HG03103 (cell line): ENCODE data around the gene LSM12.
"Not testable (repeated sequence)": the region's sequence is repeated elsewhere in the genome, so short reads cannot be mapped to it uniquely, and the experiment has no call there.

Experiments
- ATAC-seq: cut with Tn5 transposase; IDR thresholded peaks from one replicate; pipeline ENCODE4 v1.9.1; 2021; ENCODE audit warnings: low read depth; ENCODE audit not compliant: unreplicated experiment

The LSM12 gene

GRCh38 chr17:44066204-44066930 is at the start of gene LSM12:
Gene LSM12, minus strand, starts transcription at chr17:44066671. Its CDS starts 84 bp downstream, at chr17:44066587.
- peak; percentile 51 for ATAC-seq

GRCh38 chr17:44115585-44116415 is 49.3 kb upstream of the LSM12 start:
- ATAC-seq = no peak

DNA sequence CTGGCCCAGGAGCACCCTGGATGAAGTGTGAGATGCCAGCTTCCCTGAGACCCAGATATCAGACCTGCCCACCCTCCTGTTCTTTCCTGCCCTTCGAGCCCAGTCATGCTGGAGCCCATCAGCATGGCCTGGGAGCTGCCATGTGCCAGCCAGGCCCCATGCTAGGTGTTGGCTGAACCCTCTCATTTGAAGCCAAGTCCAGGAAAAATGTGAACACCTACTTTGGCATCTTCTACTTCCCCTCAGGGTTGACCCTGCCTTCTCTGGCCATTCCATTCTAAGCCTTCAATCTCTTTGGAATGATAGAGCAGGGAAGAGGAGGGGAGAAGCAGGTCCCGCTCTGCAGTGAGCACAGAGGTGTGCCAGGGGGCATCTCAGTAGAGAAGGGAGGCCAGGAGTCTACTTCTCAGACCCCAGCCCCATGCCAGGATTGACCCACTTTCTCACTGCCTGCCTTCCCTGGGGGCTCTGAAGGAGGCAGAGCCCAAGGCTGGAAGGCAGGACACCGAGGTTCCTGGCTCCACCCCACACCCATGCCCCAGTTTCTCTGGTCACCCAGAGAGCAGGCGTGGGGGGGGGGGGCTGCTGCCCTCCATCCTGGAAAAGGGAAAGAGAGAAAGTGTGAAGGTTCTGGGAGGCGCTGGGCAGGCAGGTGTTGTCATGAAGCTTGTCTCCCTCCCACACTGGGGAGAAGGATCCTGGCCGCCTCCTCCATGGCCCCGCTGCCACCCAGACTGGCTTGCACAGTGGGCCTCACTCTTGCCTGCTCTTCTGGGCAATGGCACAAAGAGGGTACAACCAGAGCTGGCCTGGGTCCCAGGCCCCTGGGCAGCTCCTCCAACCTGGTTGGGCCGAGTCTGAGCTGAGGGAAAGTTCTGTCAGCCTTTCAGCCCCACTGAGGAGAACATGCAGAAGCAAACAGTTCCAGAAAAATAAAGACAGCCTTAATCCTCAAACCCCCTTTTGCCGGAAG is 47.7 kb upstream of the LSM12 start:
- no peak for ATAC-seq

- no peak for ATAC-seq
Observed at GRCh38 chr17:44113382-44113781, 46.9 kb upstream of the LSM12 start.

DNA sequence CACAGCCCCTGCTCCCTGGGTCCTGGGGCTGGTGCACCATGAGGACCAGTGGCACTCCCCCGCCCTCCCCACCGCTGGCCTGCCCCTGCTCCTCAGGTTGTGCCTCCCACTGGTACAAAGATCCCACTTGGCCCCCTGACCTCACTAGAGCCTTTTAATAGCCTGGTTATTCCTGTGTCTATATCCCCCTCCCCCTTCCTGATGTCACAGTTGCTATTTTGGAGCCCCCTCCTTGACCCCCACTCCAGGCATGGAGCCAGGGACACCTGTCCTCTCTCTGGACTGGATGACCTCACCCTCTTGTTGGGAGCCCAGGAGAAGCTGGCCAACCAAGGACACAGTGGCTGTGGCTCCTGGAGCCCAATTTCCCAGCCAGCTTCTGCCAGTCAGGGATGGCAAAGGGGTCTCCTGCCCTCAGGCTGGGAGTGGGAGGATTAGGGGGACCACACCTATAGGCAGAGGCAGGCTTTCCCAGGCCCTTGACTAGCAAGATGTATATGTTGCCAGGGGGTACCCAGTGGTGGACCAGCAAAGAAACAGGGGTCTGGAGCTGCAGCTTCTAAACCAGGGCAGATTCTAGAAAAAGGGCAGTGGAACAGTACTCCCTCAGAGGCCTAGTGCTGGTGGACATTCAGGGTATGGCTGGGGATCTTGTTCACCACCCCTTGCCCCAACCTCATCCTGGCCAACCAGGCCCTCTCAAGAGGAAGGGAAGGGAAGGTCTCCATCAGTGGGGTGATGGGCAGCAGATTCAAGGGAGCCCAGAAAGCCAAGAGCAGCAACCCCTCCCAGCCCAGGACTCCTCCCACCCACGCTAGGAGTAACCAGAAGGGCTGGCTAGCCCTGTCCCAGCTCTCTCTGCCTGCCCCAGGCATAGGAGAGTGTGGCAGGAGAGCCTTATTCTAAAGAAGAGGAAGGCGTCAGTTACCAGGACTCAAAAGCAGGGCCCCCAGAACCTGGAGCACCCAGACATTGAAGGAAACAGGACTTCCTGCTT is 46.1 kb upstream of the LSM12 start:
- no peak for ATAC-seq

- no peak for ATAC-seq
Observed at GRCh38 chr17:44111777-44112176, 45.3 kb upstream of the LSM12 start.

DNA sequence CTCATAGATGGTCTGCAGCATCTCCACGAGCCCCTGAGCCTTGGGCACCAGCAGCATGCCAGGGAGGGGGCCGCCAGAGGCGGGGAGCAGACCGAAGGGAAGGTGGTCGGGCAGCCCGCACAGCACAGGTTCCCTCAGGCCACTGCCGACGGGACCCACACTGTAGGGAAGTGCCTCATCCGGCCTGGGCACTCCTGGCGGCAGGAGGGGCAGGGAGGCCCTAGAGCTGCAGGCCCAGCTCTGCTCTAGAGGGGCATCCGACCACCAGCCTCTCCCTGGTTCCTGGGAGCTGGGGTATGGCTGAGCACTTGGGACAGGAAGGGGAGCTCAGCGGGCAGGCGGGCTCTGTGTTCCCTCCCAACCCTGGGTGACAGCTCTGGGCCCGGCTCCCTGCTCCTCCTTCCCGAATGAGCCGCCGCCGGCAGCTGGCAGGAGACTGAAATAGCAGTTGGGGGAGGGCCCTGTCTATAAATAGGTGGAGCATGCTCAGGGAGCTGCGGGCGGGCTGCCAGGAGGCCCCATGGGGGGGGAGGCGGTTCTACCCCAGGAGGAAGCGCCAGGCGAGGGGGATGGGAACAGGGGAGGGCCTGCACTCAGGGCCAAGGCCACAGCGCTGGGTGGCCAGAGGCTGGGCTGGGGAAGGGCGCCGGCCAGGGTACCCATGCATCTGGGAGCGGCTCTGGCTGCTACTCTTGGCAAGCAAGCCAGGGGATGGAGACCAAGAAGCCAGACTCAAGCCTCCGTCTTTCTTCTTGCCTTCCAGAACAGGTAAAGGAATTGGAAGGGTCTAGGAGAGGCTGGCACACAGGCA is 44.6 kb upstream of the LSM12 start:
- ATAC-seq = peak; percentile 48

- ATAC-seq = no peak
Observed at GRCh38 chr17:44110011-44110686, 43.7 kb upstream of the LSM12 start.

- no peak for ATAC-seq
Observed at GRCh38 chr17:44109312-44109630, 42.8 kb upstream of the LSM12 start.

GRCh38 chr17:44108440-44109311 is 42.2 kb upstream of the LSM12 start:
- no peak for ATAC-seq

- ATAC-seq = no peak
Observed at GRCh38 chr17:44106801-44107200, 40.3 kb upstream of the LSM12 start.

GRCh38 chr17:44105941-44106340 is 39.5 kb upstream of the LSM12 start:
- ATAC-seq = no peak

- no peak for ATAC-seq
Observed at GRCh38 chr17:44105483-44105882, 39.0 kb upstream of the LSM12 start.

DNA sequence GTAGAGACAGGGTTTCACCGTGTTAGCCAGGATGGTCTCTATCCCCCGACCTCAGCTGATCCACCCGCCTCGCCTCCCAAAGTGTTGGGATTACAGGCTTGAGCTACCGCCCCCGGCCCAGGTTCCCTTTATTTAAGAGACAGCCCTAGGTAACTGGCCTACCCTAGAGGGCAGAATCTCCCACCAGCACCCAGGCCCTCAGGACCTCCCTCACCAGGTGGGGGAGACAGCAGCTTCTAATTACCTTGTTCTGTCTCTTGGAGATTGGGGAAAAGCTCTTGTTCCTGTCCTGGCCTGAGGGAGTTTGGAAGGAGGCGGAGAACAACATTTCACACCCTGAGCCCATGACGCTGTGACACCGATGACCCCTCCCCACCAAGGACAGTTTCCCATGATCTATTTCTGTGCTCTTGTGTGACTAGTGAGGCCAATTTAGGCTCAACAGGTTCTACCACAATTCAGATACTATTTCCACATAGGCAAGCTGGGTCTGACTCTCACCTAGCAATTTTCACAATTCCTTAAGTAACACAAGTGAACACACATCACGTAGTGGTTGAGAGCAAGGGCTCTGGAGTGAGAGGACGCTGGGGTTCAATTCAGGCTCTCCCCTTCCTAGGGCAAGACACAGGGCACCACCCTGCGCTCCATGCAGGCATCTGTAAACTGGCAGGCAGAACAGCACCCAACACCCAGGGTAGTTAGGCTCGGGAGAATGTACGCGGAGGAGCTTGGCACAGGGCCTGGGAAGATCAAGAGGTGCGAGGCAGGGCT is 36.6 kb upstream of the LSM12 start:
- no peak for ATAC-seq

- not testable (repeated sequence) for ATAC-seq
Observed at GRCh38 chr17:44101858-44102257, 35.4 kb upstream of the LSM12 start.

DNA sequence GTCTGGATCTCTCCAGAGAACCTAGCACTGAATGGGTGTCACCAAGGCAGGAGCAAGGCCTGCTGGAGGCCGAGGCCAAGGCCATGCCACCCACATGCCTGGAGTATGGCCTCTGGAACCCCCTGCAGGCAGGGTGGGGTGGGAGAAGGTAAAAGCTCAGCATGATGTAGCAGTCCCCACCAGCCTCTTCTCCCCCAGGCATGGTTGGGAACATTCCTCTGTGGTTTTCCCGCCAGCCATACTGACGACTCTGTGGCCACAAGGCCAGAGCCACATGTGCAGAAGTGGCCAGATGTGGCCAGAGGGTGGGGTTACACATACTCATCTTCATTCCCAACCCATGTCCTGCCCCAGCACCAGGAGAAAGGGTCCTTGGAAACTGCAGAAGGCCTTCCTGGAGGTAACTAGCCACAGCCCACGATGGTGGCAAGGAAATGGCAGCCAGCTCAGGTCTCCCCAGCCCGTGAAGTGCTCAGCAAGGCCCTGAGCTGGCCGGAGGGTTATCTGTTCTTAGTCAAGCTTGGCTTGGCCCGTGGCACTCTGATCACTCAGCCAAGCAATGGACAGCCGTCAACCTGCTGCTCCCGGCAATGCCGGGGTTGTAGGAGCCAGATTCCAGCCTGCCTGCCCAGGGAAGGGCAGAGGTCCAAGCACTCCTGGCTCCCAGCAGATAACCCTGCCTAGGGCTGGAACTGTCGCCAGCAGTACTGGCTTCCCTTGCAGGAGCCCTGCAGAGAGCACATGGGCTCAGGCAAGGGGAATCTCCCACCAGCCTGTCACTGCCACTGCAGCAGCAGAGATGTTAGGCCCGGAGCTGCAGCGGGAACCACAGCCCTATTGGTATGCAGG is 30.9 kb upstream of the LSM12 start:
- ATAC-seq = no peak
